DMS153 treated with DMSO at 0.1 percent for 48 hours (cell line): ENCODE measurements around the gene TPTE.
"Not testable (repeated sequence)": the region's sequence is repeated elsewhere in the genome, so short reads cannot be mapped to it uniquely, and the experiment has no call there.

Source experiments
- DNase-seq: peaks from one replicate; lab custom pipeline; 2025; ENCODE audit not compliant: unreplicated experiment; lab: John Stamatoyannopoulos, UW

TPTE gene

DNA sequence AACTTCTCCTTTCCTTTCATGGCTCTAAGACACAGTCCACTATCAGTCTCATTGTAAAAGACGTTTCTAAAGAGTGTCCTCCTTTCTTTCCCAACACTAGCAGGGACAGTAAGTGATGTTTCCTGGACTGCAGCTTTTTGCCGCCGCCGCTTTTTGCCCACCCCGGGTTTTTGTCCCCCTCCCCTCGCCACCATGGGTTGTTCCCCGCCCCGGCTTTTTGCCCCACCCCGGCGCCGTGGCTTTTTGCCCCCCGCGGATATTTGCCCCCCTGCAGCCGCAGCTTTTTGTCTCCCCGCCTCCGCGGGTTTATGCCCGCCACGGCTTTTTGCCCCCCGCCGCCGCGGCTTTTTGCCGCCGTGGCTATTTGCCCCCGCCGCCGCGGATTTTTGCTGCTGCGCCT, 95.2 kb downstream of the TPTE start:
- no peak for DNase-seq

DNA sequence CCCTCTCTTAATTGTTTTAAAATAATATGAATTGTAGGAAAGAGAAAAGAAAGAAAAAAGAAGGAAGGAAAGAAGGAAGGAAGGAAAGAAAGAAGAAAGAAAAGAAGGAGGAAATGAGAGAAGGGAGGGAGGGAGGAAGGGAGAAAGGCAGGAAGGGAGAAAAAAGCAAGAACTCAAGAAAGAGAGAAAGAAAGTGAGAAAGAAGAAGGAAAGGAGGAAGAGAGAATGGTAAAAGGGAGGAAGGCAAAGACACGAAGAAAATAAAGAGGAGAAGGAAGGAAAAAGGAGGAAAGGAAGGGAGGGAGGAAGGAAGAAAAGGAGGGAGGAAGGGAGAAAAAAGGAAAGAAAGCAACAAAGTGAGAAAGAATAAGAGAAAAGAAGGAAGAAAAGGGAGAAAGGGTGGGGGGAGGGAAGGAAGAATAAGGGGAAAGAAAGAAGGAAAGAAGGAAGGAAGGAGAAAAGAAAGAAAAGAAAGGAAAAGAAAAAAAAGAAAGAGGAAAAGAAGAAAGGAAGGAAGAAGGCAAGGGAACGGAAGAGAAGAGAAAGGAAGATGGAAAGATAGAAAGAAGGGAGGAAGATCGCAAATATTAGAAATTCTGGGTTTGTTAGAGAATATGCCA, 95.9 kb downstream of the TPTE start:
- not testable (repeated sequence) for DNase-seq

DNA sequence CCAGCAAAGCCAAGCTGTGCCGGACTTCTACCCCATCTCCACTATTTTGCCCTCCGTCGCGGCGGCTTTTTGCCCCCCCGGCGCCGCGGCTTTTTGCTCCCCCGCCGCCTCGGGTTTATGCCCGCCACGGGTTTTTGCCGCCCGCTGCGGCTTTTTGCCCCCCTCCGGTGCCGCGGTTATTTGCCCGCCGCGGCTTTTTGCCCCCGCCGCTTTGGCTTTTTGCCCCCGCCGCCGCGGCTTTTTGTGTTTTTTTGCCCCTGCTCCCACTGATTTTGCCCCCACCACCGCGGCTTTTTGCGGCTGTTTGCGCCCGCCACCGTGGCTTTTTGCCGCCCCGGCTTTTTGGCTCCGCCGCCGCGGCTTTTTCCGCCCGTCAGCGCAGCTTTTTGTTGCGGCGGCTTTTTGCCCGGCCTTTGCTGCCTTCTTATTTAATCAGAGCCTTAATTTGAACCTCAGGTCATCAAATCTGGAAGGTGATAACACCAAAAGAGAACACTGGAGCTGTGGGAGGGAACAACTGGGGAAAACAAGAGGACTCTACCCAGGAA, 106.0 kb downstream of the TPTE start:
- DNase-seq = no peak

DNA sequence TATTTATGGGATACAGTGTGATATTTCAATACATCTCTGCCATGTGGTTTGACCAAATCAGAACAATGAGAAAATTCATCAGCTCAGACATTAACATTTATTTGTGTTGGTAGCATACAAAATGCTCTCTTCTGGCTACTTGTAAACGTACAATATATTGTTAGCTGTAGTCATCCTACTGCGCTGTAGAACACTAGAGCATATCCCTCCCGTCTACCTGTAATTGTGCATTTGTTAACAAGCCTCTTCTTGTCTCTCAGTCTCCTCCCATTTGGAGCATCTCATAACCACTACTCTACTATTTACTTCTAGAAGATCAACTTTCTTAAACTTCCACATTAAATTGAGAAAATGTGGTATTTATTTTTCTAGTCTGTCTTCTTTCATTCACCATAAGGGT, 107.9 kb downstream of the TPTE start:
- not testable (repeated sequence) for DNase-seq

DNA sequence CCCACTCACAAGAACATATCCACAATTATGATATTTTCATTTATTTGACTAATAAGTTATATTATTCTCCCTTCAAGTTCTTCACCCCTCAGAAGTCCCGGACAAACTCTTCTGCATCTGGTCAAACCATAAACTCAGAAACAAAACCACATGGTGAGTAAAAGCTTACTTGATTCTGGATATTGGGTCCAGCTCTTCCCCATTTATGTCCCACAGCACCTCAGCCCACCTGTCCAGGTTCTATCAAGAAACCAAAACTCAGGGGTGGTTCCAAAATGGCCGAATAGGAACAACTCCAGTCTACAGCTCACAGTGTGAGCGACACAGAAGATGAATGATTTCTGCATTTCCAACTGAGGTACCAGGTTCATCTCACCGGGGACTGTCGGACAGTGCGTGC, 109.4 kb downstream of the TPTE start:
- not testable (repeated sequence) for DNase-seq

GRCh38 chr21:10631316-10631715, 109.9 kb downstream of the TPTE start:
- DNase-seq = not testable (repeated sequence)

- DNase-seq = not testable (repeated sequence)
Observed at GRCh38 chr21:10638144-10638543, 116.8 kb downstream of the TPTE start.

DNA sequence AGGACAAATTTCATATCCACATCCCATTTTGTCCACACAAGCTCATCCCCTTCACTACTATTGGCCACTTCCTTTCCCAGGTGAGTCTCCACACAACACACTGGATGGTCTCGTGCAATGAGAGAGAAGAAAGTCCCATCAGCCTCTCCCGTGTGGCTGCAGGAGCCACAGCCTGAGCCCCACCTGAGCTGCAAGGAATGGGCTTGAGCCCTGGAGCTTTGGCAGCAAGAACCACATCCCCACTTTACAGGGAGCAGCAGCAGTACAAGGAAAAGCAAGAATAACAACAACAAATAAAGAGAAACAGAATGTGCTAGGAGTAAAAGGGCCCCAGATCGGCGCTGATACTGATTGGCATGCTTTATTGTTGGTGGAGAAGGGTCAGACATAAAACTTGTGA, 117.7 kb downstream of the TPTE start:
- DNase-seq = no peak

DNA sequence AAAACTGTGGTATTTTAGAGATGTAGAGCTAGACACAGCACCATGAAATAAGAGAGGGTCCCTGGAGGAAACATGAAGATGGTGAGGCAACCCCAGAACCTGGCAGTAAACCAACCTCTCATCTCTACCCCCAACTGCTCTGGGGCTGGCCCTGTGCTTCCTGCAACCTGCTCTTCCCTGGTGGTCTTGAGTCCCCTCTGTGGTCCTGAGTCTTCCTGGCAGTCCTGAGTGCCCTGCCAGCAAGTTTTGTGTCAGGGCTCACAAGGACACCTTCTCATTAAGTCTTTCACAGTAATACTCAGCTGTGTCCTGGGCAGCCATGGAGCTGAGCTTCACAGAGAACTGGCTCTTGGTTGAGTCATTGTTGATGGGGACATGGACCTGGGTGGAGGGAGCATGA, 118.4 kb downstream of the TPTE start:
- not testable (repeated sequence) for DNase-seq

- no peak for DNase-seq
Observed at GRCh38 chr21:10640446-10640845, 119.1 kb downstream of the TPTE start.

DNA sequence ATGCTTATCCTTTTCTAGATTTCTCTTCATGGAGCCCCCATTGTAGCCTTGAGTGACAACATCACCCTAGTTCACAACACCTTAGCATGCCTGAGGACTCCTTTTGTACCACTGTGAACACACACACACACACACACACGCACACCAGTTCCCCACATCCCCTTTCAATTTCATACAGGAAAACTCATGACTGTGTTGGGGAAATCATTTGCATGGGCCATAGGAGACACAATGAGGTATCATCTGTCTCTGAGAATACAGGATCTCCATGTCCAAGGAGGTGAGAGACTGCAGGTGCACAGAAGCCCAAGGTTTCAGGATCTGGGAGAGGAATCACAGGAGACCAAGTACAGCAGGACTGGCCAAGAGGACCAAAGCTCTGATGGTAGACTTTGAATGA, 119.7 kb downstream of the TPTE start:
- no peak for DNase-seq

DNA sequence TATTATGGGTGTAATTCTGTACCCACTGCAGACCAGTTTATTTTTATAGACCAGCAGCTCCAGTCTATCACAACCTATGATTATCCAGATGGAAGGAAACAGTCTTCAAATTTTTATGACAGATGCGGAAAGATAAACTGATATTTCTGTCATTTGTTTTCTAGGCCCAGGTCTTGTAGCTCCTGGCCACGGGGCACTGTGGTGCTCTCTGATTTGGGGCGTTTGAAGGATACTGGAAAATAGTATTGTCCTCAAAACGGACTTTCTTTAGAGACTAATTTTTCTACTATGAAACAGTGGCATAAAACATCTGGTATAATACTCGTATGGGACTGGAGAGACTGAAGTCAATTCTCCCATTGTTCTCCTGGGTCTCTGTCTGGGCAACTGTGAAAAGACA, 124.3 kb downstream of the TPTE start:
- not testable (repeated sequence) for DNase-seq

DNA sequence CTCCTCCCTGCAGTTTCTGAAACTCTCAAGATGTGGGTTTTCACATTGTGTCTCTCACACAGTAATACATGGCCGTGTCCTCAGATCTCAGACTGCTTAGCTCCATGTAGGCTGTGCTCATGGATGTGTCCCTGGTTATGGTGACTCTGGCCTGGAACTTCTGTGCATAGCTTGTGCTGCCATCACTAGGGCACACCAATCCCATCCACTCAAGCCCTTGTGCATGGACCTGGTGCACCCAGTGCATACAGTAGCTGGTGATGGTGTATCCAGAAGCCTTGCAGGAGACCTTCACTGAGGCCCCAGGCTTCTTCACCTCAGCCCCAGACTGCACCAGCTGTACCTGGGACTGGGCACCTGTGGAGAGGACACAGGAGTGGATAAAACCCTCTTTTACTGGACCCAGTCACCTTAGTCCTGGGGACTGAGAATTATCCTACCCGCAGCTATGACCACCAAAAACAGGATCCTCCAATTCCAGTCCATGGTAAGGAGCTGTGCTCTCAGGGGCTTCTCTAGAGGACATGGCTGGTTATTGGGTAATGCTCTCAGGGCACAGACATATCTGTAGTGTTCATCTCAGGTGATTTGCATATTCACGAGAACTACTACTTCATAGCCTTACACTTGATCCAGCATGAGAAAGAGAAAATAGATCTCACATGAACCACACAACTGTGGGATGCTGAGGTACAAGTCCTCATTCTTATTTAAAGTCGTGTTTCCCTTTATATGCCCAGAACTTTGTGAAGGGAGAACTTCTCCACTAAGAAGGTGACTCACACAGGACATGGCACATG, 128.2 kb downstream of the TPTE start:
- not testable (repeated sequence) for DNase-seq

DNA sequence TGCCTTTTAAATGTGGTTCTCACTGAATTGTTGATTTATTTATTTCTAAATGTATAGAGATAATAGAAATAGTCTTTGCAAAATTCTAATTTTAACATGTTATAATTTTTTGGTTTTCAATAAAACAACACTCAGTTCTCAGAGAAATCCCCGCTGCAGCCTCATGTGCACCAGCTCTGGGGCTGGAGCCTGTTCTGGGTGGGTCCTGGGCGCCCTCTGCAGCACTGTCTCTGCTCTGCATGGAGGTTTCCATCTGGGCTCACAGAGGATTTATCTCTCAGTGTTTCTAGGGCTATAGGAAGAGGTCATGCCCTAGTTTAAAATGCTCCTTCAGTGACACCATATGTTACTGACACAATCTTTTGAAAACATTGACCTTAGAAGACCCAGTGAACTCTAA, 128.9 kb downstream of the TPTE start:
- not testable (repeated sequence) for DNase-seq
